IMR-90 (cell line): ENCODE results near the gene VWA7. TPM values are rescaled to one million over a fixed set of nuclear protein-coding genes. Genes with fewer than 3 reads are reported as not detected.

ENCODE experiments used
- ATAC-seq: fragments of 200-7000 bp; cut with Tn5 transposase; 2 replicates; pipeline ENCODE4 v1.9.1; 2020; ENCODE audit warnings: low read depth, mild to moderate bottlenecking, moderate library complexity
- BruUV-seq: library from RNA; stranded (reverse); fragments of 400-500 nt; replicated peaks from 2 replicates; lab custom pipeline; 2021; lab: Mats Ljungman, UMichigan
- CTCF ChIA-PET: fragments of 300-600 bp; formaldehyde crosslinking; extraction: SDS; loops from one replicate; lab custom pipeline; 2021; ENCODE audit warnings: antibody characterized with exemption; lab: Yijun Ruan, JAX
- POLR2A ChIA-PET: fragments of 300-600 bp; sonication (Branson Sonifier 250); formaldehyde crosslinking; loops from one replicate; lab custom pipeline; 2022; ENCODE audit warnings: antibody characterized with exemption; ENCODE audit not compliant: unreplicated experiment; lab: Charles Lee
- DNase-seq: peaks from one replicate; pipeline ENCODE4 v3.0.0; 2013
- H2AFZ ChIP-seq: replicated peaks from 2 replicates; pipeline ENCODE3; 2013; ENCODE audit warnings: low read length, mild to moderate bottlenecking; ENCODE audit not compliant: poor library complexity
- H2AK5ac ChIP-seq: 2 replicates; pipeline ENCODE4 v1.6.1; 2013; ENCODE audit warnings: low read depth, low read length, inconsistent platforms
- H2AK9ac ChIP-seq: replicated peaks from 2 replicates; pipeline ENCODE3; 2013; ENCODE audit warnings: mild to moderate bottlenecking, low read depth, low read length, moderate library complexity; ENCODE audit not compliant: poor library complexity
- H2BK120ac ChIP-seq: 2 replicates; pipeline ENCODE4 v1.6.1; 2013; ENCODE audit warnings: low read depth, low read length, inconsistent platforms
- H2BK15ac ChIP-seq: 3 replicates; pipeline ENCODE4 v1.6.1; 2013; ENCODE audit warnings: low read depth, low read length, inconsistent platforms
- H2BK20ac ChIP-seq: 2 replicates; pipeline ENCODE4 v1.6.1; 2013; ENCODE audit warnings: low read depth, mild to moderate bottlenecking, inconsistent platforms, low read length, moderate library complexity
- H2BK5ac ChIP-seq: 2 replicates; pipeline ENCODE4 v1.6.1; 2013; ENCODE audit warnings: mild to moderate bottlenecking, low read depth, low read length, inconsistent platforms; ENCODE audit not compliant: poor library complexity, severe bottlenecking
- H3K14ac ChIP-seq: replicated peaks from 2 replicates; pipeline ENCODE4 v1.6.1; 2013; ENCODE audit warnings: low read depth, low read length, inconsistent platforms
- H3K18ac ChIP-seq: 2 replicates; pipeline ENCODE4 v1.6.1; 2013; ENCODE audit warnings: low read depth, low read length, control low read depth
- H3K23ac ChIP-seq: 2 replicates; pipeline ENCODE4 v1.6.1; 2013; ENCODE audit warnings: low read depth, low read length, inconsistent platforms
- H3K27ac ChIP-seq: 2 replicates; pipeline ENCODE4 v1.5.1; 2013; ENCODE audit warnings: mild to moderate bottlenecking, control low read depth, low read length; ENCODE audit not compliant: insufficient read depth
- H3K27me3 ChIP-seq: 2 replicates; pipeline ENCODE4 v1.6.1; 2013; ENCODE audit warnings: low read length; ENCODE audit not compliant: control insufficient read depth, insufficient read depth
- H3K36me3 ChIP-seq: 2 replicates; pipeline ENCODE4 v1.6.1; 2013; ENCODE audit warnings: low read length, mixed read lengths; ENCODE audit not compliant: control insufficient read depth, insufficient read depth
- H3K4ac ChIP-seq: 2 replicates; pipeline ENCODE4 v1.6.1; 2013; ENCODE audit warnings: low read depth, low read length, inconsistent platforms
- H3K4me1 ChIP-seq: 2 replicates; pipeline ENCODE4 v1.6.1; 2013; ENCODE audit warnings: low read length, mixed read lengths; ENCODE audit not compliant: control insufficient read depth, insufficient read depth
- H3K4me2 ChIP-seq: 2 replicates; pipeline ENCODE4 v1.6.1; 2013; ENCODE audit warnings: low read depth, mild to moderate bottlenecking, control low read depth, low read length, moderate library complexity
- H3K4me3 ChIP-seq: 2 replicates; pipeline ENCODE4 v1.5.1; 2013; ENCODE audit warnings: low read depth, mild to moderate bottlenecking, control low read depth, low read length, moderate library complexity; ENCODE audit not compliant: insufficient read depth
- H3K56ac ChIP-seq: 2 replicates; pipeline ENCODE4 v1.6.1; 2013; ENCODE audit warnings: low read length, inconsistent platforms; ENCODE audit not compliant: insufficient read depth; ENCODE audit errors: extremely low read depth
- H3K79me1 ChIP-seq, 2 experiments: 2 replicates each; pipeline ENCODE4 v1.6.1; 2013; ENCODE audit warnings: low read length in 2 of 2, inconsistent platforms in 1 of 2, low read depth in 1 of 2
- H3K9ac ChIP-seq: 2 replicates; pipeline ENCODE4 v1.6.1; 2013; ENCODE audit warnings: low read depth, low read length, control low read depth
- H3K9me1 ChIP-seq: 2 replicates; pipeline ENCODE4 v1.6.1; 2013; ENCODE audit warnings: low read length, inconsistent platforms; ENCODE audit not compliant: insufficient read depth
- H3K9me3 ChIP-seq: 2 replicates; pipeline ENCODE4 v1.6.1; 2013; ENCODE audit warnings: low read length; ENCODE audit not compliant: control insufficient read depth, insufficient read depth
- H4K20me1 ChIP-seq: 2 replicates; pipeline ENCODE4 v1.6.1; 2013; ENCODE audit warnings: low read length, inconsistent platforms; ENCODE audit not compliant: insufficient read depth
- H4K5ac ChIP-seq: 2 replicates; pipeline ENCODE4 v1.6.1; 2013; ENCODE audit warnings: mild to moderate bottlenecking, low read depth, low read length, control low read depth
- H4K8ac ChIP-seq, 2 experiments: 2 replicates each; pipeline ENCODE4 v1.6.1; 2013; ENCODE audit warnings: low read depth in 2 of 2, low read length in 2 of 2, control low read depth in 1 of 2, inconsistent platforms in 1 of 2
- H4K91ac ChIP-seq: 2 replicates; pipeline ENCODE4 v1.6.1; 2013; ENCODE audit warnings: low read depth, low read length, inconsistent platforms; ENCODE audit not compliant: insufficient read depth
- BHLHE40 ChIP-seq: fragments of 150-350 bp; IDR thresholded peaks from 2 replicates; pipeline ENCODE4 v1.6.1; 2016; ENCODE audit warnings: mild to moderate bottlenecking, low read depth, low read length
- CHD1 ChIP-seq: IDR thresholded peaks from 2 replicates; pipeline ENCODE4 v1.6.1; 2012; ENCODE audit warnings: low read depth, low read length, improper control_type of control experiment
- CTCF ChIP-seq: conservative IDR thresholded peaks from 2 replicates; pipeline ENCODE4 v1.5.1; 2012; ENCODE audit warnings: mild to moderate bottlenecking, low read depth, low read length, improper control_type of control experiment
- ELK1 ChIP-seq: fragments of 150-350 bp; IDR thresholded peaks from 2 replicates; pipeline ENCODE4 v1.6.1; 2016; ENCODE audit warnings: low read depth, mild to moderate bottlenecking, low read length, moderate library complexity, borderline replicate concordance
- FOS ChIP-seq: fragments of 150-350 bp; IDR thresholded peaks from 2 replicates; pipeline ENCODE4 v1.6.1; 2016; ENCODE audit warnings: low read depth, low read length
- MAFK ChIP-seq: IDR thresholded peaks from 2 replicates; pipeline ENCODE4 v1.6.1; 2012; ENCODE audit warnings: low read depth, low read length, improper control_type of control experiment
- MAZ ChIP-seq: IDR thresholded peaks from 2 replicates; pipeline ENCODE4 v1.6.1; 2012; ENCODE audit warnings: low read depth, mild to moderate bottlenecking, low read length, improper control_type of control experiment, moderate library complexity, borderline replicate concordance
- MXI1 ChIP-seq: IDR thresholded peaks from 2 replicates; pipeline ENCODE4 v1.6.1; 2012; ENCODE audit warnings: low read depth, mild to moderate bottlenecking, low read length, moderate library complexity, borderline replicate concordance
- NFE2L2 ChIP-seq: fragments of 150-350 bp; IDR thresholded peaks from 2 replicates; pipeline ENCODE4 v1.6.1; 2016; ENCODE audit warnings: low read depth, mild to moderate bottlenecking, low read length
- POLR2A ChIP-seq: IDR thresholded peaks from 2 replicates; pipeline ENCODE4 v1.6.1; 2012; ENCODE audit warnings: mild to moderate bottlenecking, low read depth, low read length
- RAD21 ChIP-seq: IDR thresholded peaks from 2 replicates; pipeline ENCODE4 v1.6.1; 2012; ENCODE audit warnings: low read length, improper control_type of control experiment
- RFX5 ChIP-seq: IDR thresholded peaks from 2 replicates; pipeline ENCODE4 v1.8.0; 2012; ENCODE audit warnings: low read depth, mild to moderate bottlenecking, low read length, moderate library complexity
- SMC3 ChIP-seq: fragments of 150-350 bp; IDR thresholded peaks from 2 replicates; pipeline ENCODE4 v1.6.1; 2016; ENCODE audit warnings: low read depth, mild to moderate bottlenecking, antibody characterized with exemption, low read length, moderate library complexity
- USF2 ChIP-seq: fragments of 150-350 bp; IDR thresholded peaks from 2 replicates; pipeline ENCODE4 v1.6.1; 2017; ENCODE audit warnings: mild to moderate bottlenecking, antibody characterized with exemption, low read length, low read depth
- WGBS, 2 experiments: methylation state at CpG; one replicate each; pipeline versions ENCODE4 v1.1.5 to v1.1.7; 2013; ENCODE audit warnings: missing lambda C conversion rate in 2 of 2; ENCODE audit not compliant: insufficient read length in 1 of 2; ENCODE audit errors: extremely low coverage in 2 of 2; 5-methylcytosine and 5-hydroxymethylcytosine counted together
- dilution Hi-C: fragments of 300-500 bp; cut with HindIII; formaldehyde crosslinking; loops from one replicate; pipeline ENCODE4 v1.14.3; 2018; ENCODE audit warnings: low sequenced_read_pairs; ENCODE audit not compliant: unreplicated experiment
- in situ Hi-C: fragments of 300-500 bp; cut with MboI; formaldehyde crosslinking; loops from 3 replicates; pipeline ENCODE4 v1.14.3; 2019; ENCODE audit warnings: low sequenced_read_pairs, inconsistent platforms, mixed read lengths
- intact Hi-C: fragments of 100-400 bp; cut with micrococcal nuclease; formaldehyde crosslinking; loops from 2 replicates; pipeline ENCODE4 v1.10.0; 2022
- polyA plus RNA-seq, 3 experiments: library from polyadenylated mRNA; depleted of rRNA; stranded (reverse); fragments of >200 nt; gene quantifications; 2 replicates each; pipeline ENCODE4 v1.2.3, GENCODE V29; 2012; ENCODE audit warnings: low replicate concordance in 1 of 3
- total RNA-seq: library from RNA; depleted of rRNA; stranded (reverse); fragments of >200 nt; gene quantifications from 2 replicates; pipeline ENCODE4 v1.2.3, GENCODE V29; 2012

VWA7 gene
- total and polyA plus RNA-seq, 2 of the 4 experiments (the other 2 are of a cell fraction), result under 0.01 to 1.4 TPM

GRCh38 chr6:31762878-31763618, 14.1 kb downstream of the VWA7 start:
- peak overlapping the region; percentile 65; the same call in 1 of the 2 replicates for H2AK5ac ChIP-seq
- H3K4me1 ChIP-seq, result peaks cover 4% of the 10 kb centered on the region
- H3K4me2 ChIP-seq, result no peak overlapping the region
- no peak overlapping the region for H3K4me3 ChIP-seq
- H3K79me1 ChIP-seq, result no peaks in the 10 kb centered on the region
- 0 out of 2 replicates have a peak overlapping the region, but pooled peaks have one; percentile 14 for H2BK120ac ChIP-seq
- H2AFZ ChIP-seq, result peak overlapping the region; percentile 64
- in situ Hi-C loops, result no loop called here
- H4K91ac ChIP-seq, result no peak overlapping the region; the same call in 1 of the 2 replicates
- dilution Hi-C loops, result no loop called here
- BruUV-seq, result no TSS peak
- H3K18ac ChIP-seq, result no peak overlapping the region
- H3K36me3 ChIP-seq, result peaks cover 6% of the 10 kb centered on the region; the same call in 1 of the 2 replicates
- H3K14ac ChIP-seq, result peak overlapping the region; percentile 74
- H3K9me1 ChIP-seq, result peaks cover 14% of the 10 kb centered on the region
- no peak overlapping the region for H2BK20ac ChIP-seq
- POLR2A ChIA-PET, result no interaction called here
- H3K9me3 ChIP-seq, result no peaks in the 10 kb centered on the region
- H3K27ac ChIP-seq, result no peak overlapping the region
- no peaks in the 10 kb centered on the region for H4K20me1 ChIP-seq
- H4K5ac ChIP-seq, result no peak overlapping the region
- no peaks in the 10 kb centered on the region for H3K27me3 ChIP-seq
- intact Hi-C loops, result no loop called here
- H3K4ac ChIP-seq, result peak overlapping the region; percentile 66
- no peak overlapping the region for H2BK15ac ChIP-seq
- peak overlapping the region; percentile 5 for H2BK5ac ChIP-seq
- CTCF ChIA-PET, result interaction anchor here (0.6 kb wide), 1 partner anchor 28 kb away, joined by 3 read pairs; no protein-coding TSS in a partner anchor
- WGBS, 2 experiments, result 88% methylated on average over 4 of the region's 8 CpGs; no CpG with 5 or more reads in 1 of the 2 experiments
- peak overlapping the region in 1 of 2 experiments; percentile 39; a peak in 1 of 4 replicates for H4K8ac ChIP-seq
- DNase-seq (no peak), ATAC-seq (no peak)
- H3K9ac ChIP-seq, result no peak overlapping the region
- H3K23ac ChIP-seq, result no peak overlapping the region
- H3K56ac ChIP-seq, result no peak overlapping the region; the same call in 1 of the 2 replicates
- H2AK9ac ChIP-seq, result peak overlapping the region; percentile 71
- TF ChIP-seq NFE2L2 (no peak), MXI1 (no peak), USF2 (no peak), POLR2A (no peak), BHLHE40 (no peak), FOS (no peak), RFX5 (no peak), MAZ (no peak), CHD1 (no peak), RAD21 (no peak), ELK1 (no peak), CTCF (no peak), SMC3 (no peak), MAFK (no peak)
